Measurements from ENCODE around the gene CCL23. TPM values are rescaled to one million over a fixed set of nuclear protein-coding genes. Genes with fewer than 3 reads are reported as not detected.

Gene CCL23
- total RNA-seq, 1 donor from 2014 or later = not detected

- no peak overlapping the region for H3K4me3 Mint-ChIP-seq
- H3K4me1 Mint-ChIP-seq = peaks cover 14% of the 10 kb centered on the region
- H3K27ac Mint-ChIP-seq = no peak overlapping the region
- no peaks in the 10 kb centered on the region for H3K36me3 Mint-ChIP-seq (ENCODE audit: low read depth)
- TF ChIP-seq CTCF (IDR thresholded peaks at IDR 0.05) = no peak
- H3K9me3 Mint-ChIP-seq = peaks cover 8% of the 10 kb centered on the region
- CTCF ChIA-PET = interaction anchor here (0.9 to 1.1 kb wide), 2 partner anchors 10 to 33 kb away, joined by 3 read pairs; no protein-coding TSS in a partner anchor
- no peak for ATAC-seq (ENCODE audit: low read depth)
- no peak for DNase-seq
- peaks cover 3% of the 10 kb centered on the region for H3K27me3 Mint-ChIP-seq
- intact Hi-C loops (cut with micrococcal nuclease) = no loop called here
- POLR2A ChIA-PET = no interaction called here
Measured at GRCh38 chr17:36008998-36009665, 8.6 kb downstream of the CCL23 start.

- ChIA-PET CTCF (interaction anchor here (1.3 to 1.9 kb wide), 4 partner anchors 23 to 144 kb away, joined by 4 to 8 read pairs (median 6); no protein-coding TSS in a partner anchor), POLR2A (no interaction called here)
- Mint-ChIP-seq H3K4me1 (peaks cover 19% of the 10 kb centered on the region), H3K27ac (no peak overlapping the region), H3K9me3 (peaks cover 4% of the 10 kb centered on the region), H3K4me3 (no peak overlapping the region), H3K36me3 (ENCODE audit: low read depth) (no peaks in the 10 kb centered on the region), H3K27me3 (peaks cover 11% of the 10 kb centered on the region)
- no peak for DNase-seq
- no peak for TF ChIP-seq CTCF (IDR thresholded peaks at IDR 0.05)
- ATAC-seq (ENCODE audit: low read depth) = peak; percentile 18
- intact Hi-C loops (cut with micrococcal nuclease) = no loop called here
Measured at GRCh38 chr17:36004594-36005108, 13.1 kb downstream of the CCL23 start.

GRCh38 chr17:36002631-36003030 is 15.1 kb downstream of the CCL23 start:
- POLR2A ChIA-PET = no interaction called here
- no peak for DNase-seq
- intact Hi-C loops (cut with micrococcal nuclease) = no loop called here
- Mint-ChIP-seq H3K4me3 (no peak overlapping the region), H3K27ac (no peak overlapping the region), H3K36me3 (ENCODE audit: low read depth) (no peaks in the 10 kb centered on the region), H3K4me1 (peaks cover 20% of the 10 kb centered on the region), H3K27me3 (peaks cover 11% of the 10 kb centered on the region), H3K9me3 (no peaks in the 10 kb centered on the region)
- CTCF ChIA-PET = no interaction called here
- no peak for ATAC-seq (ENCODE audit: low read depth)
- no peak for TF ChIP-seq CTCF (IDR thresholded peaks at IDR 0.05)

GRCh38 chr17:36001862-36002603 is 15.7 kb downstream of the CCL23 start:
- TF ChIP-seq CTCF (IDR thresholded peaks at IDR 0.05) = no peak
- intact Hi-C loops (cut with micrococcal nuclease) = no loop called here
- ChIA-PET POLR2A (no interaction called here), CTCF (interaction anchor here (0.9 kb wide), 1 partner anchor 147 kb away, joined by 4 read pairs; no protein-coding TSS in a partner anchor)
- Mint-ChIP-seq H3K9me3 (no peaks in the 10 kb centered on the region), H3K4me3 (no peak overlapping the region), H3K36me3 (ENCODE audit: low read depth) (no peaks in the 10 kb centered on the region), H3K27ac (no peak overlapping the region), H3K4me1 (peaks cover 24% of the 10 kb centered on the region), H3K27me3 (peaks cover 11% of the 10 kb centered on the region)
- no peak for DNase-seq
- ATAC-seq (ENCODE audit: low read depth) = no peak
